Measurements from ENCODE around the gene RRAD. TPM values are rescaled to one million over a fixed set of nuclear protein-coding genes. Genes with fewer than 3 reads are reported as not detected.

Gene RRAD
- total and polyA plus RNA-seq, 11 donors: 57.5 to 298 (median 152) TPM

DNA sequence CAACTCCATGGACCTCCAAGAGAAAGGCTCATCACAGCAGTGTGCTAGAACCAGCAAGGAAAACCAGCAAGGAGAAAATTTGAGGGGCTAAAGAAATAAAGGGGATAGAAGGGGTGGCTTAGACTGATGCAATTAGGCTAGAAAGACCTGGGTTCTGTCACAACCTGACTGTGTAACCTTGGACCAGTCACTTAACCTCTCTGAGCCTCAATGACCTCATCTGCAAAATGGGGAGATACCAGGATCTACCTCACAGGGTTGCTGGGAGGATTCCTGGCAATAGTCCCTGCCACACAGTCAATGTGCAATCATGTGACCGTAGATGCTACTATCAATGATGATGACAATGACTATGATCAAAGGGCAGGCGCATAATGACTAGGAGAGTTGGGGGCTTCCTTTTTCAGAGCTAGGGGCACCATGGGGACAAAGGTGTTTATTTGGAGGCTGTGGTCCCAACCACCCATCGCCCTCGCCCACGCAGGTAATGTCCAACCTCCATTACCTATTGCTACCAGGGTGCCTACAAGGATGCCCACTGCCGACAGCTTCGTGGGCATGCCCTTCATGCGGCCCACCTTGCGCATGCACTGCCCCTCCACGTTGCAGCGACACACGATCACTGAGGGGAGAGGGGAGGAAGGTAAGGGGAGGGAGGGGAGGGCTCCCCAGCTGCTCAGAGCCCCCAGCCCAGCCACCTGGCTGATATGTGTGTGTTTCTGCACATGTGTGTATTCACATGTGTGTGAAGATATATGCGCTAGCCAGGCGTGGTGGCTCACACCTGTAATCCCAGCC lies 16.4 kb downstream of the RRAD start:
- Histone ChIP-seq H3K4me1 (peaks cover 0 to 41% (median 22%) of the 10 kb centered on the region in 12 donors), H3K27ac (no peak overlapping the region), H3K36me3 (no peaks in the 10 kb centered on the region), H3K27me3 (no peaks in the 10 kb centered on the region), H3K9me3 (no peaks in the 10 kb centered on the region), H3K4me3 (no peak overlapping the region)
- DNase-seq (no peak), ATAC-seq (no peak)
- 90 to 93% (median 91%) methylated on average over 12 to 14 of the region's 14 CpGs for WGBS, 4 donors
- intact Hi-C loops (cut with DNase I): no loop called here
- TF ChIP-seq CTCF (IDR thresholded peaks at IDR 0.05) (no peak), POLR2A (IDR thresholded peaks at IDR 0.05) (no peak)

- intact Hi-C loops (cut with DNase I): no loop called here
- DNase-seq: no peak
- peak overlapping the region in 5 of 12 donors; percentile 95 to 99 (median 96) for H3K27ac ChIP-seq
- no peaks in the 10 kb centered on the region for H3K27me3 ChIP-seq
- peaks cover 0 to 49% (median 26%) of the 10 kb centered on the region in 12 donors for H3K4me1 ChIP-seq
- WGBS, 4 donors: 87 to 100% (median 88%) methylated on average over 3 of the region's 3 CpGs
- no peak for TF ChIP-seq POLR2A (IDR thresholded peaks at IDR 0.05)
- TF ChIP-seq CTCF (IDR thresholded peaks at IDR 0.05): no peak
- H3K4me3 ChIP-seq: no peak overlapping the region
- H3K36me3 ChIP-seq: no peaks in the 10 kb centered on the region
- ATAC-seq: no peak
- no peaks in the 10 kb centered on the region for H3K9me3 ChIP-seq
Observed at GRCh38 chr16:66908116-66908515, 17.2 kb downstream of the RRAD start.

- H3K36me3 ChIP-seq: no peaks in the 10 kb centered on the region
- WGBS, 4 donors: 27 to 45% (median 39%) methylated on average over 4 to 7 of the region's 7 CpGs
- no peak overlapping the region for H3K4me3 ChIP-seq
- intact Hi-C loops (cut with DNase I): no loop called here
- H3K27me3 ChIP-seq: no peaks in the 10 kb centered on the region
- no peaks in the 10 kb centered on the region for H3K9me3 ChIP-seq
- ATAC-seq (peak in 2 of 4 donors; percentile 1), DNase-seq (peak in 2 of 5 donors; percentile 47 to 58)
- H3K27ac ChIP-seq: peak overlapping the region; percentile 13 to 100 (median 96)
- peaks cover 0 to 58% (median 30%) of the 10 kb centered on the region in 12 donors for H3K4me1 ChIP-seq
- TF ChIP-seq CTCF (IDR thresholded peaks at IDR 0.05): no peak
- no peak for TF ChIP-seq POLR2A (IDR thresholded peaks at IDR 0.05)
Observed at GRCh38 chr16:66906916-66907836, 18.2 kb downstream of the RRAD start.

Data from heart left ventricle (tissue), 16 donors.